HG03064 (cell line): ENCODE data around the gene CEP63.

Source experiments
- ATAC-seq: cut with Tn5 transposase; IDR thresholded peaks from one replicate; pipeline ENCODE4 v1.9.1; 2021; ENCODE audit warnings: low read depth; ENCODE audit not compliant: unreplicated experiment

The CEP63 gene

GRCh38 chr3:134606033-134607025 is 120.5 kb downstream of the CEP63 start:
- ATAC-seq: no peak

- no peak for ATAC-seq
Measured at GRCh38 chr3:134607054-134608022, 121.5 kb downstream of the CEP63 start.

GRCh38 chr3:134608023-134608770 is 122.3 kb downstream of the CEP63 start:
- no peak for ATAC-seq

- no peak for ATAC-seq
Measured at GRCh38 chr3:134608771-134609435, 123.0 kb downstream of the CEP63 start.

GRCh38 chr3:134609821-134610431 is 124.1 kb downstream of the CEP63 start:
- ATAC-seq: no peak

GRCh38 chr3:134610432-134611385 is 124.9 kb downstream of the CEP63 start:
- ATAC-seq: no peak

GRCh38 chr3:134611516-134611915 is 125.7 kb downstream of the CEP63 start:
- no peak for ATAC-seq

- ATAC-seq: no peak
Measured at GRCh38 chr3:134613006-134613520, 127.2 kb downstream of the CEP63 start.

GRCh38 chr3:134614955-134615354 is 129.1 kb downstream of the CEP63 start:
- ATAC-seq: no peak

- ATAC-seq: no peak
Measured at GRCh38 chr3:134615743-134616142, 129.9 kb downstream of the CEP63 start.

GRCh38 chr3:134617608-134618477 is 132.0 kb downstream of the CEP63 start:
- no peak for ATAC-seq

- ATAC-seq: no peak
Measured at GRCh38 chr3:134618478-134619300, 132.8 kb downstream of the CEP63 start.

GRCh38 chr3:134619301-134619615 is 133.4 kb downstream of the CEP63 start:
- ATAC-seq: no peak

- ATAC-seq: no peak
Measured at GRCh38 chr3:134619884-134620445, 134.1 kb downstream of the CEP63 start.

- ATAC-seq: no peak
Measured at GRCh38 chr3:134620476-134621115, 134.7 kb downstream of the CEP63 start.

GRCh38 chr3:134621854-134622253 is 136.0 kb downstream of the CEP63 start:
- no peak for ATAC-seq
